AG09319 (cell line): Measurements from ENCODE around the gene IL33.

ENCODE experiments used
- DNase-seq: peaks from one replicate; pipeline ENCODE4 v3.0.0-alpha.2; 2010; ENCODE audit warnings: low read depth; ENCODE audit errors: extremely low read depth
- CTCF ChIP-seq: IDR thresholded peaks from 2 replicates; pipeline ENCODE4 v1.5.1; 2011; ENCODE audit warnings: low read depth, mild to moderate bottlenecking, inconsistent platforms, low read length, moderate library complexity

Gene IL33

GRCh38 chr9:6216951-6217350, 1.3 kb downstream of the IL33 start:
- DNase-seq: no peak
- TF ChIP-seq CTCF: no peak

- TF ChIP-seq CTCF: no peak
Measured at GRCh38 chr9:6218099-6218502, 2.5 kb downstream of the IL33 start.

GRCh38 chr9:6219040-6219439, 3.4 kb downstream of the IL33 start:
- no peak for TF ChIP-seq CTCF
- DNase-seq: no peak

More at GRCh38 chr9:6218099-6218502, 2.5 kb downstream of the IL33 start:
- DNase-seq: peak; percentile 82

GRCh38 chr9:6219981-6220380, 4.4 kb downstream of the IL33 start:
- DNase-seq: no peak
- no peak for TF ChIP-seq CTCF

- DNase-seq: no peak
- TF ChIP-seq CTCF: no peak
Measured at GRCh38 chr9:6224393-6225154, 9.0 kb downstream of the IL33 start.

- TF ChIP-seq CTCF: no peak
- DNase-seq: no peak
Measured at GRCh38 chr9:6226696-6227095, 11.1 kb downstream of the IL33 start.

- TF ChIP-seq CTCF: no peak
- DNase-seq: no peak
Measured at GRCh38 chr9:6229186-6229585, 13.6 kb downstream of the IL33 start.
